Activated CD8-positive, alpha-beta T cell treated with anti-CD3 and anti-CD28 coated beads, Interleukin-2, amount 10 ng/mL, durations not matched to agents 7 days and 5 days (primary cell): ENCODE results near the gene C1QL1. TPM values are rescaled to one million over a fixed set of nuclear protein-coding genes. Genes with fewer than 3 reads are reported as not detected.

Experiments used
- ATAC-seq: fragments of 150-1000 bp; cut with Tn5 transposase; one replicate; pipeline ENCODE4 v1.10.0; 2021; ENCODE audit warnings: moderate library complexity
- CTCF ChIA-PET: fragments of 350-600 bp; sonication (Branson Sonifier 250); formaldehyde crosslinking; loops from one replicate; lab custom pipeline; 2021; ENCODE audit warnings: antibody characterized with exemption; lab: Charles Lee
- POLR2A ChIA-PET: fragments of 350-600 bp; sonication (Branson Sonifier 250); formaldehyde crosslinking; loops from one replicate; lab custom pipeline; 2021; ENCODE audit warnings: antibody characterized with exemption; lab: Charles Lee
- DNase-seq: peaks from one replicate; pipeline ENCODE4 v3.0.0-alpha.2; 2020
- H3K27ac Mint-ChIP-seq: one replicate; pipeline ENCODE4 v1.8.0; 2021; ENCODE audit warnings: mild to moderate bottlenecking, mixed read lengths
- H3K27me3 Mint-ChIP-seq: one replicate; pipeline ENCODE4 v1.8.0; 2021; ENCODE audit warnings: low read depth, mixed read lengths
- H3K36me3 Mint-ChIP-seq: one replicate; pipeline ENCODE4 v1.8.0; 2021; ENCODE audit warnings: low read depth, mixed read lengths
- H3K4me1 Mint-ChIP-seq: one replicate; pipeline ENCODE4 v1.8.0; 2021; ENCODE audit warnings: low read depth, mixed read lengths
- H3K4me3 Mint-ChIP-seq: one replicate; pipeline ENCODE4 v1.8.0; 2021; ENCODE audit warnings: mild to moderate bottlenecking, mixed read lengths
- H3K9me3 Mint-ChIP-seq: one replicate; pipeline ENCODE4 v1.8.0; 2022; ENCODE audit warnings: mixed read lengths; ENCODE audit not compliant: insufficient read depth
- total RNA-seq, 2 experiments: library from RNA; stranded (reverse); gene quantifications; one replicate each; pipeline ENCODE4 v1.2.3, GENCODE V29; 2021

The C1QL1 gene
- total RNA-seq, 2 experiments from 2014 or later, result 0.34 to 0.68 TPM

DNA sequence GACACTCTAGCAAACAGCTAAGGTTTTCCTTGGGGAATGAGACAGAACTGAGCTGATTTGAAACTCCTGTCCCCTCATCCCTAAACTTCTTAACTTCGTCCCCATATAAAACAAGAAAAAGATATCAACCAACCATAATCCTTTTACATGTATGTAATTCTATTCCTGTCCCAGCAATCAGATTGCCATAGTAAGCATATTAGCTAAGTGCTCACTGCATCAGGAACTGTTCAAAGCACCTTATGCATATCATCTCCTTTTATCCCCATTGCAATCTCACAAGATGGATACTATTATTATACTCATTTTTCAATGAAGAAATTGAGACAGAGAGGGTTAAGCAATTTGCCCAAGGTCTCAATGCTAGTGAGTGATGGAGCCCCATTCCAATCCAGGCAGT is 27.3 kb downstream of the C1QL1 start:
- Mint-ChIP-seq H3K9me3 (no peaks in the 10 kb centered on the region), H3K27ac (no peak overlapping the region), H3K4me1 (peaks cover 50% of the 10 kb centered on the region), H3K36me3 (peaks cover 65% of the 10 kb centered on the region), H3K27me3 (no peaks in the 10 kb centered on the region), H3K4me3 (no peak overlapping the region)
- POLR2A ChIA-PET, result no interaction called here
- ATAC-seq, result no peak
- no peak for DNase-seq
- CTCF ChIA-PET, result interaction anchor here (2.0 to 2.4 kb wide), 2 partner anchors 10 to 79 kb away, joined by 5 read pairs; no protein-coding TSS in a partner anchor

DNA sequence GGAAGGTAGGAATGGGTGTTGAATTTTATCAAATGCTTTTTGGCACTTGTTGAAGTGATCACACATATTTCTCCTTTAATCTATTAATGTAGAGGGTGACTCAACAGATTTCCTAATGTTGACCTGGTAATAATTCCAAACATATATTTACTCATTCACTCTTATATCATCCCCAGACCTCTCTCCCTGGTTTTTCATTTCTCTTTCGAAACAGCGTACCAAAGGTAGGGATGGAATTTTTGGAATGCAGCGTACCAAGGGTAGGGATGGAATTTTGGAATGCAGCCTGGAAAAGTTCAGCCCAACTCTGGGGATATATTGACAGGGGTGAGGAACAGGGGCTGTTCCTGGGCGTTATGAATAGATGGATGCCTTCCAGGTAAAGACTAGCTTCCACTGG is 27.8 kb downstream of the C1QL1 start:
- Mint-ChIP-seq H3K27me3 (no peaks in the 10 kb centered on the region), H3K4me1 (peaks cover 48% of the 10 kb centered on the region), H3K9me3 (no peaks in the 10 kb centered on the region), H3K27ac (no peak overlapping the region), H3K36me3 (peaks cover 68% of the 10 kb centered on the region), H3K4me3 (no peak overlapping the region)
- no peak for DNase-seq
- ChIA-PET CTCF (interaction anchor here (2.0 to 2.4 kb wide), 2 partner anchors 11 to 79 kb away, joined by 5 read pairs; no protein-coding TSS in a partner anchor), POLR2A (interaction anchor here (0.7 kb wide), 1 partner anchor 251 kb away, joined by 4 read pairs; the partner anchor contains the start of gene CCDC43)
- ATAC-seq, result no peak

DNA sequence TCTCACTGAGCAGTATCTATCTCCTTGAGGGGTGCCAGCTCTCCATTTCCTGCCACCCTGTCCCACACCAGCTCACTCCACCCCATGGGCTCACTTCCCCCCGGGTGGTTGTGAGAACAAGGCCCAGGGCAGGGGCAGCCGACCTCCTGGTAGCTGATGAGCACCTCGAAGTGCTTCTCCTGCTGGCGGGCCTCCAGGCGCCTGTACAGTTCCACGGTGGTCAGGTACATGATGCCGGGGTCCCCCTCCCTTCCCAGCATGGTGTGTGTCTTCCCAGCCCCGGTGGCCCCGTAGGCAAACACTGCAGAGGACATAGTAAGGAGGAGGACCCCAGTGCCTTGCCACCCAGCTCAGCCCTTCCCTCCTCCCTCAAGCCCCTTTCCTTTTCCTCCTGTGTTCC is 33.0 kb downstream of the C1QL1 start:
- Mint-ChIP-seq H3K27me3 (no peaks in the 10 kb centered on the region), H3K36me3 (peaks cover 67% of the 10 kb centered on the region), H3K4me1 (peaks cover 5% of the 10 kb centered on the region), H3K4me3 (no peak overlapping the region), H3K9me3 (no peaks in the 10 kb centered on the region), H3K27ac (no peak overlapping the region)
- ATAC-seq (no peak), DNase-seq (no peak)
- ChIA-PET CTCF (interaction anchor here (1.0 to 1.2 kb wide), 2 partner anchors 15 to 36 kb away, joined by 3 to 4 read pairs; no protein-coding TSS in a partner anchor), POLR2A (no interaction called here)

DNA sequence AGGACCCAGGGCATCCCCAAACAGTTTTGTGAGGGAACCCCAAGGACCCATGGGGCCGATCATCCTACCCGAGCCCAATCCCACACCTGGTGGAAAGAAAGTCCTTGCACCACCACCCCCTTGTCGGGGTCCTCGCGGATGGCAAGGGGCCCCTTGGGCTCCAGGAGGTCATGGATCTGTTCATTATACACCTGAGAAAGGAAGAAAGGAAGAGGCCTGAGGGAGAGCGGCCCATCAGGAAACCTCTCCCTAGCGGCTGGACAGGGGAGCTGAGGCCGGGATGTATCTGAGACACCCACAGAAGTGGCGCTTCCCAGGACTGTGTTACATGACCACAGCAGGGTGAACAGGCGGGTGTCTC is 33.4 kb downstream of the C1QL1 start:
- H3K4me1 Mint-ChIP-seq, result peaks cover 2% of the 10 kb centered on the region
- POLR2A ChIA-PET, result no interaction called here
- no peaks in the 10 kb centered on the region for H3K9me3 Mint-ChIP-seq
- no peak overlapping the region for H3K27ac Mint-ChIP-seq
- peaks cover 66% of the 10 kb centered on the region for H3K36me3 Mint-ChIP-seq
- no peaks in the 10 kb centered on the region for H3K27me3 Mint-ChIP-seq
- CTCF ChIA-PET, result interaction anchor here (1.0 to 1.2 kb wide), 2 partner anchors 14 to 36 kb away, joined by 3 to 4 read pairs; no protein-coding TSS in a partner anchor
- DNase-seq (no peak), ATAC-seq (no peak)
- H3K4me3 Mint-ChIP-seq, result no peak overlapping the region

DNA sequence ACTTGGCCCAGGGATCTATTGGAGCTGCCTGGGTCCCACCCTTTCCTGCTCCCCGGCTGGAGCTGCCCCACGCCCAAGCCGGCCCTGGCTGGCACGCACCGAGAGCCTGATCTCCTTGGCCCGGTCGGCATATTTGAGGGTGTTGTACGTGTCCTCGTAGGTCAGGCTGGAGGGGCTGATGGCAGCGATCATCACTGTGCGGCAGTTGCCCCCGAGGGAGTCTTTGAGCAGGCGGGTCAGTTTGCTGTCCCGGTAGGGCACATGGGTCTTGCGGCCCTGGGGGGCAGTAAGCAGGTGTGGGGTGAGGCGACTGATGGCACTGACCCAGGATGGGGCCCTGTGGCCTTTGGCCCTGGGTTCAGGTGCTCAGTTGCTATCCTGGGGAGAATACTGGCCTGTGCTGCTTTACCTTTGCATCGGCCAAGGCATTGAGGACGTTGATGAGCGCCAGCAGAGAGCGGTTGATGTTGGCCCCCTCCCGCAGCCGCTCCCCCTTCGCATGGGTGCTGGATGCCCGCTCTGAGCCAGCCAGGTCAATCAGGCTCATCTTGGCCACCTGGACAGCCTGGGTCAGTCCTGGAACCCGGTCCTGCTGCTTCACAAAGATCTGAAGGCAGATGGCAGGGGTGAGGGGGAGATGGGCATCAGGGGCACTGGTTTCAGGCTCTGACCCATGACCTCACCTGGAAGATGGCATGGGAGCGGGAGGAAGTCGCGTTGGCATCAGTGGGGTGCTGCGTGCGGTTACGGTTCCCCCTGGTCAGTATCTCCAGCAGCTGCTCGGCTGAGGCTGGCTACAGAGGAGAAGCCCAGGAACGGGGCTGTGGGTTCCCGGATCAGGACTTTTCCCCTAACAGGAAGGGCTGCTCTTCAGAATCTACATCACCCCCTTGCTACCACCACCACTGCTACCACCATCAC is 34.0 kb downstream of the C1QL1 start:
- POLR2A ChIA-PET, result no interaction called here
- ATAC-seq (no peak), DNase-seq (no peak)
- CTCF ChIA-PET, result no interaction called here
- H3K27me3 Mint-ChIP-seq, result no peaks in the 10 kb centered on the region
- no peak overlapping the region for H3K4me3 Mint-ChIP-seq
- H3K9me3 Mint-ChIP-seq, result no peaks in the 10 kb centered on the region
- peaks cover 70% of the 10 kb centered on the region for H3K36me3 Mint-ChIP-seq
- H3K27ac Mint-ChIP-seq, result no peak overlapping the region
- H3K4me1 Mint-ChIP-seq, result peaks cover 2% of the 10 kb centered on the region

DNA sequence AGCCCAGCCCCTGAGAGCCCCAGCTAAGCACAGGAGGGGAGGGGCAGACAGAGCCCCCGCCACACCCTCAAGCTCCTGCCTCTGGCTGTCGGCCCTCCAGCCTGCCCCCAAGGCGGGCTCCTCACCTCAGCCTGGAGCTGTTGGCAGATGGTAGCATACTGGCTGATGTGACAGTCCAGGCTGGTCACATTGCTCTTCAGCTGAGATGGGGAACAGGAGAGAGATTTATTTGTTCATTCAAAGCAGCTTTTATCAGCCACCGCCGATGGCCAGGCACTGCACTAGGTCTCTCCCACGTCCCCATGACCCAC is 35.4 kb downstream of the C1QL1 start:
- DNase-seq (no peak), ATAC-seq (no peak)
- POLR2A ChIA-PET, result interaction anchor here (0.9 kb wide), 1 partner anchor 10 kb away, joined by 3 read pairs; no protein-coding TSS in a partner anchor
- Mint-ChIP-seq H3K4me1 (no peaks in the 10 kb centered on the region), H3K4me3 (no peak overlapping the region), H3K27ac (no peak overlapping the region), H3K36me3 (peaks cover 72% of the 10 kb centered on the region), H3K27me3 (no peaks in the 10 kb centered on the region), H3K9me3 (no peaks in the 10 kb centered on the region)
- CTCF ChIA-PET, result interaction anchor here (0.9 kb wide), 2 partner anchors 13 to 89 kb away, joined by 3 read pairs; no protein-coding TSS in a partner anchor

DNA sequence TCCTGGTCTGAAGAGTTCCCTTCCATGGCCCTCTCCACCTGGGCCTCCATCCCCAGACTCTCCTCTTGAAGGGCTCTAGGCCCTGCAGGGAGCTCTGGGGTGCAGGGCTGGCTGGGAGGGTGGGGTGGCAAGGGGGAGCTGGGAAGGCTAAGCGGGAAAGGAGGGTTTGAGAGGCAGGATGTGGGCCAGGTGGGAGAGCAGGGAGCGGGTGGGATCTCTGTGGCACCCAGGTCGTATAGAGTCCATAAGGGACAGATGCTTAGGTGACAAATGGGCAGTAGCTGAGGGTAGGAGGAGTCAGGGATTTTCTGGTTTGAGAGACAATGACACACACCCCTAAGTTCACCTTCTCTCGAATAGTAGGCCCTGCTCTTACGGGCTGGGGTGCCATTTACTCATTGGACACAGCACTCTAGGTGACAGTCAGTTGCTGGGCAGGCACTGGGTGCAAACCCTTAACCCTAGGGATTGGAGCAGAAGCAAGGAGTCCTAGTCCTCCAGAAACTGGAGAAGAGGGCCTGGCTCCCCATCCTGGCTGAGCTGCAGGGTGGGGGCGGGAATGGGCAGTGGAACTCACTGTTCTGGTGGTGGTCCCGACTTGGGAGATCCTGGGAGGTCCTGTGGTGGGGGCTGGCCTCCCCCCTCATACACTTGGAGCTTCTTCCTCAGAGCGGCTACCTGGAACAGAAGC is 35.9 kb downstream of the C1QL1 start:
- ChIA-PET CTCF (interaction anchor here (0.9 kb wide), 2 partner anchors 12 to 89 kb away, joined by 3 read pairs; no protein-coding TSS in a partner anchor), POLR2A (interaction anchor here (0.8 to 0.9 kb wide), 2 partner anchors 9 to 62 kb away, joined by 3 to 5 read pairs; no protein-coding TSS in a partner anchor)
- Mint-ChIP-seq H3K36me3 (peaks cover 74% of the 10 kb centered on the region), H3K27ac (no peak overlapping the region), H3K4me3 (no peak overlapping the region), H3K27me3 (no peaks in the 10 kb centered on the region), H3K4me1 (no peaks in the 10 kb centered on the region), H3K9me3 (no peaks in the 10 kb centered on the region)
- DNase-seq (no peak), ATAC-seq (no peak)

DNA sequence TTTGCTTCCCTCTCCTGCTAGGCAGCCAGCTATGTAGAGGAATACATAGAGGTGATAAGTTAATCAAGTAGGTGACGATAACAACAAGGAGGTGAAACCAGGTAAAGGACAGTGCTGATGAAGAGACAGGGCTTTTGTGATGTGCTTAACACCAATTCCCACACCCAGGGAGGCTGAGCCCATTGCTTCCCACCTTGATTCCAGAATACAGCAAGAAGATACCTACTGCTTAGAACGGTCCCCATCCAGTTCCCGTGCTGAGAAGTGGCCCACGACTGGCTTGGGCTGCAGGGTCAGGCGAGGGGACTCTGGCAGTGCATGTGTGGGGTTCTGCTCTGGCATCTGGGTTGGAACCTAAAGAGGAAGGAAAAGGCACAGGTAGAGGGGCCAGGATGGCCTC is 36.7 kb downstream of the C1QL1 start:
- Mint-ChIP-seq H3K4me1 (no peaks in the 10 kb centered on the region), H3K36me3 (peaks cover 77% of the 10 kb centered on the region), H3K4me3 (no peak overlapping the region), H3K27me3 (no peaks in the 10 kb centered on the region), H3K9me3 (no peaks in the 10 kb centered on the region), H3K27ac (no peak overlapping the region)
- ChIA-PET CTCF (interaction anchor here (1.1 to 1.6 kb wide), 2 partner anchors 11 to 156 kb away, joined by 3 to 5 read pairs; no protein-coding TSS in a partner anchor), POLR2A (interaction anchor here (0.8 to 1.2 kb wide), 2 partner anchors 11 to 63 kb away, joined by 3 to 5 read pairs; no protein-coding TSS in a partner anchor)
- ATAC-seq (no peak), DNase-seq (no peak)

DNA sequence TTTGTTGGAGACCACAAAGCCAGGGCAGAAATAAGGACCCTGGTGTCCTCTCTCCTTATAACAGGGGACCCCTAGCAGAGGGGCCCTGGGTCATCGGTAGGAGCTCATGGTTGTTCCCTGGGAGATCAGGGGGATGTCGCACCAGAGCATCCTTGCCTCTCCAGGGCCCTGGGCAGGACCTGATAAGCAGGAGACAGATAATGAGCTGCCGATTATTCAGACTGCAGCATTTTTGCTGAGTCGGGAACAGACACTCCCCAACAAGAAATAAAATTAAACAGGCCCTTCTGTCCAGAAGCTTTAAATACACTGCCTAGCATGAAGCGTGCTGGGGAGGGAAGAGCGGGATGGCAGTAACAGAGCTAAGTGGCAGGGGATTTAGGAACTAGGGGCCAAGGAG is 37.4 kb downstream of the C1QL1 start:
- DNase-seq, result no peak
- H3K36me3 Mint-ChIP-seq, result peaks cover 78% of the 10 kb centered on the region
- H3K4me3 Mint-ChIP-seq, result no peak overlapping the region

DNA sequence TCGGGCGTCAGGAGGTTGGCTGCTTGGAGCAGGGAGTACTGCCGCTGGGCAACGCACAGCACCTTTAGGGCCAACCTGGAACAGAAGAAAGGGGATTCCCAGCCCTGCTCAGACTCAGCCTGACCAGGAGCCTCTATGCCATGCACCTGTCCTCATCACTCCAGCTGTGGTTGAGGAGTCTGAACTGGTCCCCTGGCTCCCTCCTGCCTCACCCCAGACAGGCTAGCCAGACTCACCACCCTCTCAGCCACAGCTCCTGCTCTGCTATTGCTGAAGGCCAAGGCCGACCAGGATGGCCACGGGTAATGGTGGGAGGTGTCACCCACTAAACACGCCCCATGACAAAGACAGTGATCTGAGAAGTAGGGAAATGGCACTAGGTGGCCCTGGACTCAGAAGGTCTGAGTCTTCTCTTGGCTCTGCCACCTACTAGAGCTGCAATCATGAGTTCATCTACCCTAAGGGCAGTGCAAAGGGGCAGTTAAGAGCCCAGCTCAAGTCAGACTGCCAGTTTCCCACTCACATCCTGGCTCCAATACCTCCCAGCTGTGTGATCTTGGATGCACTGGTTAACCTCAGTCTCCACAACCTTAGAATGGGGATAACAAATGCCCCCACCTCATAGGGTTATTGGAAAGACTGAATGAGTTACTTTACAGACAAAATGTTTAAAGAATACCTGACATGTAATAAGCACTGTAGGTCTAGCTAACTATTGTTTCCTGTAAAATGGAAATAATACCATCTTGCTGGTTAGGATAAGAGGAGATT is 39.0 kb downstream of the C1QL1 start:
- ChIA-PET POLR2A (interaction anchor here (1.2 kb wide), 1 partner anchor 10 kb away, joined by 4 read pairs; no protein-coding TSS in a partner anchor), CTCF (interaction anchor here (1.7 kb wide), 1 partner anchor 91 kb away, joined by 5 read pairs; no protein-coding TSS in a partner anchor)
- DNase-seq (no peak), ATAC-seq (no peak)
- H3K27ac Mint-ChIP-seq, result no peak overlapping the region
- H3K4me3 Mint-ChIP-seq, result no peak overlapping the region
- peaks cover 71% of the 10 kb centered on the region for H3K36me3 Mint-ChIP-seq
- H3K27me3 Mint-ChIP-seq, result no peaks in the 10 kb centered on the region
- H3K4me1 Mint-ChIP-seq, result no peaks in the 10 kb centered on the region
- no peaks in the 10 kb centered on the region for H3K9me3 Mint-ChIP-seq

More for the DNA sequence above, 37.4 kb downstream of the C1QL1 start:
- H3K27me3 Mint-ChIP-seq, result no peaks in the 10 kb centered on the region
- ATAC-seq, result no peak
- no peaks in the 10 kb centered on the region for H3K9me3 Mint-ChIP-seq
- H3K27ac Mint-ChIP-seq, result no peak overlapping the region
- POLR2A ChIA-PET, result interaction anchor here (1.2 kb wide), 1 partner anchor 10 kb away, joined by 3 read pairs; no protein-coding TSS in a partner anchor
- H3K4me1 Mint-ChIP-seq, result no peaks in the 10 kb centered on the region
- CTCF ChIA-PET, result interaction anchor here (1.1 to 1.7 kb wide), 3 partner anchors 11 to 155 kb away, joined by 3 to 5 read pairs (median 5); no protein-coding TSS in a partner anchor

DNA sequence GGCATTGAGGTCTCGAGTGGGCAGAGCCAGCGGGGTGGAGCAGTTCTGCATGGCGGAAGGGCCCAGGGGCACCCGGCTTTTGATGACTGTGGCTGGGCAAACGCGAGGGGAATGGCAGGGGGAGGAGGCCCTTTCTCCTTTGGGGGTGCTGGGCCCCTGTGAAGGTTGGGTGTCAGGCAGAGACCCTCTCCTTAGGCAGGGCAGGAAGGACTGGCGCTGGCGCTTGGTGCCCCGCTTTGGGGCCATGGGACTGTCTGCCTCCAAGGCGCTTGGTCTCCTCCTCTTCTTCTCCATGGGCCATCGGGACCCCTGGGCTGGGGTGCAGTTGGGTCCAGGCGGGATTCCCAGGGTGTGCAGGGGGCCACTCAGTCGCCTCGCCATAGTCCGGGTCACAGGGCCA is 40.0 kb downstream of the C1QL1 start:
- ChIA-PET CTCF (no interaction called here), POLR2A (interaction anchor here (4.3 kb wide), 1 partner anchor 19 kb away, joined by 13 read pairs; the partner anchor contains the start of gene KIF18B)
- H3K4me3 Mint-ChIP-seq, result no peak overlapping the region
- no peaks in the 10 kb centered on the region for H3K9me3 Mint-ChIP-seq
- no peaks in the 10 kb centered on the region for H3K27me3 Mint-ChIP-seq
- peaks cover 62% of the 10 kb centered on the region for H3K36me3 Mint-ChIP-seq
- H3K27ac Mint-ChIP-seq, result no peak overlapping the region
- ATAC-seq, result no peak
- H3K4me1 Mint-ChIP-seq, result no peaks in the 10 kb centered on the region
- no peak for DNase-seq
